ENCODE measurements around the gene TRPM3.
A peak's percentile ranks its signal among the peaks of the same experiment; 100 is the strongest.

Gene TRPM3

GRCh38 chr9:70950270-70950669, 171.2 kb downstream of the TRPM3 start:
- Histone ChIP-seq H3K4me3 (ENCODE audit: low read length) (no peak overlapping the region), H3K9ac (ENCODE audit: low read length) (no peak overlapping the region), H3K27me3 (replicated peaks; ENCODE audit: insufficient read depth, low read length) (no peaks in the 10 kb centered on the region), H3F3A (ENCODE audit: insufficient read depth, low read length) (no peaks in the 10 kb centered on the region), H3K4me2 (ENCODE audit: low read depth, low read length) (no peak overlapping the region), H3K4me1 (ENCODE audit: low read length) (peaks cover 12% of the 10 kb centered on the region), H3K9me3 (replicated peaks; ENCODE audit: insufficient read depth, low read length) (no peaks in the 10 kb centered on the region), H3K27ac (ENCODE audit: low read length) (no peak overlapping the region), H3K79me2 (ENCODE audit: low read length) (no peaks in the 10 kb centered on the region), H4K20me1 (ENCODE audit: insufficient read depth, low read length) (no peaks in the 10 kb centered on the region), H2AFZ (ENCODE audit: low read length) (no peak overlapping the region), H3K9me2 (replicated peaks; ENCODE audit: insufficient read depth, low read length) (no peaks in the 10 kb centered on the region), H3K36me3 (replicated peaks; ENCODE audit: insufficient read depth, low read length) (no peaks in the 10 kb centered on the region)
- no peak for TF ChIP-seq EZH2phosphoT487 (IDR thresholded peaks at IDR 0.05; ENCODE audit: low read length)
- TF ChIP-seq CTCF (IDR thresholded peaks at IDR 0.05; ENCODE audit: low read length): no peak
- no peak for TF ChIP-seq EZH2 (optimal IDR thresholded peaks at IDR 0.05; ENCODE audit: low read depth, low read length)
- no peak for DNase-seq

- Histone ChIP-seq H3K79me2 (ENCODE audit: low read length) (no peaks in the 10 kb centered on the region), H3K9ac (ENCODE audit: low read length) (no peak overlapping the region), H3K9me2 (replicated peaks; ENCODE audit: insufficient read depth, low read length) (no peaks in the 10 kb centered on the region), H3K27me3 (replicated peaks; ENCODE audit: insufficient read depth, low read length) (no peaks in the 10 kb centered on the region), H3K4me1 (ENCODE audit: low read length) (peaks cover 12% of the 10 kb centered on the region), H3K36me3 (replicated peaks; ENCODE audit: insufficient read depth, low read length) (no peaks in the 10 kb centered on the region), H3K4me2 (ENCODE audit: low read depth, low read length) (no peak overlapping the region), H3K9me3 (replicated peaks; ENCODE audit: insufficient read depth, low read length) (no peaks in the 10 kb centered on the region), H3F3A (ENCODE audit: insufficient read depth, low read length) (no peaks in the 10 kb centered on the region), H2AFZ (ENCODE audit: low read length) (no peak overlapping the region), H3K4me3 (ENCODE audit: low read length) (no peak overlapping the region), H3K27ac (ENCODE audit: low read length) (no peak overlapping the region), H4K20me1 (ENCODE audit: insufficient read depth, low read length) (no peaks in the 10 kb centered on the region)
- peak; percentile 30 for DNase-seq
- TF ChIP-seq CTCF (IDR thresholded peaks at IDR 0.05; ENCODE audit: low read length): no peak
Measured at GRCh38 chr9:70949239-70949638, 172.2 kb downstream of the TRPM3 start.

GRCh38 chr9:70948744-70949143, 172.7 kb downstream of the TRPM3 start:
- no peak for DNase-seq
- Histone ChIP-seq H3K27me3 (replicated peaks; ENCODE audit: insufficient read depth, low read length) (no peaks in the 10 kb centered on the region), H3K27ac (ENCODE audit: low read length) (no peak overlapping the region), H3K4me2 (ENCODE audit: low read depth, low read length) (no peak overlapping the region), H3K4me1 (ENCODE audit: low read length) (peaks cover 12% of the 10 kb centered on the region), H3F3A (ENCODE audit: insufficient read depth, low read length) (no peaks in the 10 kb centered on the region), H3K36me3 (replicated peaks; ENCODE audit: insufficient read depth, low read length) (no peaks in the 10 kb centered on the region), H4K20me1 (ENCODE audit: insufficient read depth, low read length) (no peaks in the 10 kb centered on the region), H3K9me2 (replicated peaks; ENCODE audit: insufficient read depth, low read length) (no peaks in the 10 kb centered on the region), H3K9me3 (replicated peaks; ENCODE audit: insufficient read depth, low read length) (no peaks in the 10 kb centered on the region), H2AFZ (ENCODE audit: low read length) (no peak overlapping the region), H3K4me3 (ENCODE audit: low read length) (no peak overlapping the region), H3K79me2 (ENCODE audit: low read length) (no peaks in the 10 kb centered on the region), H3K9ac (ENCODE audit: low read length) (no peak overlapping the region)
- no peak for TF ChIP-seq EZH2phosphoT487 (IDR thresholded peaks at IDR 0.05; ENCODE audit: low read length)
- no peak for TF ChIP-seq CTCF (IDR thresholded peaks at IDR 0.05; ENCODE audit: low read length)
- no peak for TF ChIP-seq EZH2 (optimal IDR thresholded peaks at IDR 0.05; ENCODE audit: low read depth, low read length)
